ENCODE results near the gene ATL2.

ATL2 gene

DNA sequence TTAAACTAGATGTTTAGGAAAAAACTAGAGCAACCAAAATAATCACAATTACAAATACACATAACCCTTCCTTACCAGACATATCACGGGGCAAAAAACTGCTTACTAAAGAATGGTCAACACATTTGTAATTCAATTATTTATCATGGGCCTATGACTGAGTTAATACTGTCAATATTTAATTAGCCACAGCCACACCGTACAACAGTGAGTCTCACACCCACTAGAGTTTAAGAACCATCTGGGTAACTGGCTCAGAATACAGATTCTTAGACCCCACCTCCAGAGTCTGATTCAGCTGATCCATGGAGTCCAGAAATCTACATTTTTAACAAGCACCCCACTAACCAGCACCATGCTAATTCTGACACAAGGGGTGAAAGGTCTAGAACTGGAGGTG lies 14.8 kb downstream of the ATL2 start:
- TF ChIP-seq, protein P1, sequence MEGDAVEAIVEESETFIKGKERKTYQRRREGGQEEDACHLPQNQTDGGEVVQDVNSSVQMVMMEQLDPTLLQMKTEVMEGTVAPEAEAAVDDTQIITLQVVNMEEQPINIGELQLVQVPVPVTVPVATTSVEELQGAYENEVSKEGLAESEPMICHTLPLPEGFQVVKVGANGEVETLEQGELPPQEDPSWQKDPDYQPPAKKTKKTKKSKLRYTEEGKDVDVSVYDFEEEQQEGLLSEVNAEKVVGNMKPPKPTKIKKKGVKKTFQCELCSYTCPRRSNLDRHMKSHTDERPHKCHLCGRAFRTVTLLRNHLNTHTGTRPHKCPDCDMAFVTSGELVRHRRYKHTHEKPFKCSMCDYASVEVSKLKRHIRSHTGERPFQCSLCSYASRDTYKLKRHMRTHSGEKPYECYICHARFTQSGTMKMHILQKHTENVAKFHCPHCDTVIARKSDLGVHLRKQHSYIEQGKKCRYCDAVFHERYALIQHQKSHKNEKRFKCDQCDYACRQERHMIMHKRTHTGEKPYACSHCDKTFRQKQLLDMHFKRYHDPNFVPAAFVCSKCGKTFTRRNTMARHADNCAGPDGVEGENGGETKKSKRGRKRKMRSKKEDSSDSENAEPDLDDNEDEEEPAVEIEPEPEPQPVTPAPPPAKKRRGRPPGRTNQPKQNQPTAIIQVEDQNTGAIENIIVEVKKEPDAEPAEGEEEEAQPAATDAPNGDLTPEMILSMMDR (conservative IDR thresholded peaks at IDR 0.05; ENCODE audit: control insufficient read depth, insufficient read depth, low read depth, low read length), result no peak
- no peak for DNase-seq (ENCODE audit: low read depth)
- H3K4me3 ChIP-seq (ENCODE audit: control insufficient read depth, low read depth, low read length), result no peak overlapping the region

DNA sequence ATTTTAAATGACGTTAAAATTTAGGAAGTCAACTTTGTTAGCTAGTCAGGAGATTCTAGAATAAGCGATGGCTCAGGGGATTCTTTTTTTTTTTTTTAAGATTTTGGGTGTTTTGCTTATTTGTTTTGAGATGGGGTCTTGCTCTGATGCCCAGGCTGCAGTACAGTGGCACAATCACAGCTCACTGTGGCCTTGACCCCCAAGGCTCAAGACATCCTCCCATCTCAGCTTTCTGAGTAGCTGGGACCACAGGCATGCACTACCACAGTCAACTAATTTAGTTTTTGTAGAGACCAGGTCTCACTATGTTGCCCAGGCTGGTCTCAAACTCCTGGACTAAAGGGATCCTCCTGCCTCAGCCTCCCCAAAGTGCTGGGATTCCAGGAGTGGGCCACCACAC lies 16.9 kb downstream of the ATL2 start:
- TF ChIP-seq, protein P1 (conservative IDR thresholded peaks at IDR 0.05; ENCODE audit: control insufficient read depth, insufficient read depth, low read depth, low read length), result no peak
- no peak for DNase-seq (ENCODE audit: low read depth)
- no peak overlapping the region for H3K4me3 ChIP-seq (ENCODE audit: control insufficient read depth, low read depth, low read length)

DNA sequence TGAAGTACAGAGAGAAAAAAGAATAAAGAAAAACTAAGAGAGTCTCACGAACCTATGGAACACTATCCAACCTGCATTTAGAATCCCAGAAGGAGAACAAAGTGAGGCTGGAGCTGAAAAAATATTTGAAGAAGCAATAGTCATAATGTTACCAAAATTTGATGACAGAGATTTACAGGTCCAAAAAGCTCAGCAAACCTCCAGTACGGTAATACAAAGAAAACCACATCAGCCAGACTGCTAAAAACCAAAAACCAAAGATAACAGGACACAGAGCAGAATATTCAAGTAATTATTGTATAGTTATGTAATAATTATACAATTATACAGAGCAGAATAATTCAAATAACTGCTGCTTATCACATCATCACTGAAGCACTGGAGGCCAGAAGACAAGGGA lies 23.7 kb downstream of the ATL2 start:
- no peak for DNase-seq (ENCODE audit: low read depth)
- H3K4me3 ChIP-seq (ENCODE audit: control insufficient read depth, low read depth, low read length), result no peak overlapping the region
- TF ChIP-seq, protein P1 (conservative IDR thresholded peaks at IDR 0.05; ENCODE audit: control insufficient read depth, insufficient read depth, low read depth, low read length), result no peak

DNA sequence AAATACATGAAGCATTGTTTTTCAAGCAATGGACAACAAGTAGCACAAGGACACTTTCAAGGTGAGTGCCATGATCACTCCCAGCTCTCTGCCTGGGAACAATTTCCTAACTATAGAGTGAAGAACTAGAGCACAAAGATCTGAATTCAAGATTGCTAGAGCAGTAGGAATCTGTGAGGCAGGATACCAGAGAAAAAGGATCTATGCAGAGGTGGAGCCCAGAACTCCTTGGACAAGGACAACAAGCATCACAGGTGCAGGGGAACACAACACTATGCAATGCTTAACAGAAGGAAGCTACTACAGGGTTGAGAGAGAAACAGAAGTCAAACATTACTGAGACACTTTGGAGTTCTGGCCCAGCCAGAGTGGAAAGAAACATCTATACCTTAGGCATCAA lies 24.7 kb downstream of the ATL2 start:
- no peak overlapping the region for H3K4me3 ChIP-seq (ENCODE audit: control insufficient read depth, low read depth, low read length)
- no peak for DNase-seq (ENCODE audit: low read depth)
- TF ChIP-seq, protein P1 (conservative IDR thresholded peaks at IDR 0.05; ENCODE audit: control insufficient read depth, insufficient read depth, low read depth, low read length), result no peak

DNA sequence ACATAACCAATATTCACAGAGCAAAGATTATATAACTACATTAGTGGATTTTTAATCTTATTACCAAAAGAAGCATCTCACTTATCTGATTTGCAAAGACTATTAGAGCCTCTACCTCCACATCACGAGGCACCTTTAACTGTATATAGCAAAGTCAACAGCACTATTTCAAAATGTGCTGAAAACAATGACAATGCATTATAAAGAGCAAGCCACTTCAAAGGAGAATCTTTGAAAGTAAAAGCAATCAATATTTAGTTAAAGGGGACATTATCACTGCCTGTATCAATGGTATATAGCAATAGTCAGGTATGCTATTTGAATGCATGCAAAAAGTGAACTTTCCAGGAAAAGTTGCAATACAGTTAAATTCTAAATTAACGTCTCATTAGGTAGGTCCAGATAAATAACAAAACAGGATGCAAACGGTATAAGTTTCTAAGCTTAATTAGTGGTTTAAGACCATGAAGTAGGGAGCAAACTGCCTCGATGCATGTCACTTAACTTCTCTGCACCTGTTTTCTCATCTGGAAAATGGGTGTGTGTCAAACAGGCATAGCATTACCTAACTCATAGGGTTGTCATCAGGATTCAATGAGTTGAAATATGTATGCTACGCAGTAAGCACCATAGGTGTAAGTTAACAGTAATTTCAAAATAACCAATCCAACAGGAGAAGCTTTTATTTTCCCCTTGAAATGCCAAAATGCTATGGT lies 31.6 kb downstream of the ATL2 start:
- TF ChIP-seq, protein P1 (conservative IDR thresholded peaks at IDR 0.05; ENCODE audit: control insufficient read depth, insufficient read depth, low read depth, low read length), result no peak
- DNase-seq (ENCODE audit: low read depth), result no peak
- no peak overlapping the region for H3K4me3 ChIP-seq (ENCODE audit: control insufficient read depth, low read depth, low read length)

DNA sequence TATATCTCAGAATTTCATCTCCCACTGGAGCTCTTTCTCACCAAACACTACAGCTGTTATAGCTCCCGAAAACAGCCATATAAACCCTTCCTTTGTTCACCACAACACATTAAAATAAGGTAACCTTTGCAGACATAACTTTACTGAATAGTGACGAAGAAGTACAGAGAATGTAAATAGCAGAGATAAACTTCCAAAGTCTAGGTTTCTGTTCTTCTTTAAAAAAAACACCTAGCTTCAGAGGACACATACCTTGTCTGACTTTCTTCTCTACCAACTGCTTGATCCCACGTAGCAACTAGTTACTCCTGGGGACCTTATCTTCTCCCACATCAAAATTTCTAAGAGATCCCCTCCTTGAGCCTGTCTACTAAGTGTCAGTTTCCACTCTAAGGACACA lies 32.3 kb downstream of the ATL2 start:
- TF ChIP-seq, protein P1 (conservative IDR thresholded peaks at IDR 0.05; ENCODE audit: control insufficient read depth, insufficient read depth, low read depth, low read length), result no peak
- DNase-seq (ENCODE audit: low read depth), result no peak
- H3K4me3 ChIP-seq (ENCODE audit: control insufficient read depth, low read depth, low read length), result no peak overlapping the region

DNA sequence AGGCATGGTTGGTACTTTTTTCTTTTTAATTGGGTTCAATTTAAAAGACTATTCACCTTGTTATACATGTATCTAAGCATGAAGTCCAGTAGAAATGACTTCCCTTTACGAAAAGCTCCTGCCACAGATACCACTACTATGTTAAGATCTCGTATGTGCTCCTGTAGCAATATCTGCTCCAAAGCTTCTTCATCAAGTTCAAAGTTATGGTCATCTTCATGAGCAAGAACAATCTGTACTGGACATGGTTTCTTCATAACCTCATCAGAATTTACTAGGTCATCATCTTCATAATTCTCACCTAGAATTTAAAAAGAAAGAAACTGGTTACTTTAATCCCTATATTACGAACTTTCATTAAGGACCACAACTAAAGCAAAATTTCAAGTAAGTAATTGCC lies 33.9 kb downstream of the ATL2 start:
- no peak for DNase-seq (ENCODE audit: low read depth)
- TF ChIP-seq, protein P1 (conservative IDR thresholded peaks at IDR 0.05; ENCODE audit: control insufficient read depth, insufficient read depth, low read depth, low read length), result no peak
- no peak overlapping the region for H3K4me3 ChIP-seq (ENCODE audit: control insufficient read depth, low read depth, low read length)

Data from fibroblast of mammary gland (primary cell).